ENCODE measurements around the gene RAB3GAP1. TPM values are rescaled to one million over a fixed set of nuclear protein-coding genes. Genes with fewer than 3 reads are reported as not detected.

Gene RAB3GAP1
- polyA plus RNA-seq, 1 of the 3 experiments (the other 2 are of a cell fraction): 10.9 TPM

- no peaks in the 10 kb centered on the region for H3K9me3 ChIP-seq
- H3K36me3 ChIP-seq (replicated peaks in 1 of 2; ENCODE audit: control insufficient read depth in 1 of 2, insufficient read depth in 2 of 2, low read length in 1 of 2): peaks cover 0 to 3% of the 10 kb centered on the region in 2 experiments
- no peaks in the 10 kb centered on the region for H4K20me1 ChIP-seq (ENCODE audit: insufficient read depth)
- no peaks in the 10 kb centered on the region; a peak in 1 of 4 replicates for H3K4me1 ChIP-seq (ENCODE audit: control insufficient read depth in 1 of 2, insufficient read depth in 2 of 2, low read depth in 1 of 2, low read length in 1 of 2)
- H3K27ac ChIP-seq (ENCODE audit: low read depth in 2 of 2, low read length in 1 of 2): no peak overlapping the region
- no peak overlapping the region for H3K4me3 ChIP-seq (ENCODE audit: low read depth in 2 of 2, low read length in 1 of 2)
- no peaks in the 10 kb centered on the region for H3K79me2 ChIP-seq (ENCODE audit: insufficient read depth)
- ChIA-PET POLR2A (no interaction called here), CTCF (interaction anchor here (1.3 kb wide), 1 partner anchor 214 kb away, joined by 3 read pairs; no protein-coding TSS in a partner anchor)
- no peak for TF ChIP-seq RAD21 (IDR thresholded peaks at IDR 0.05; ENCODE audit: low read length)
- TF ChIP-seq, protein P1, sequence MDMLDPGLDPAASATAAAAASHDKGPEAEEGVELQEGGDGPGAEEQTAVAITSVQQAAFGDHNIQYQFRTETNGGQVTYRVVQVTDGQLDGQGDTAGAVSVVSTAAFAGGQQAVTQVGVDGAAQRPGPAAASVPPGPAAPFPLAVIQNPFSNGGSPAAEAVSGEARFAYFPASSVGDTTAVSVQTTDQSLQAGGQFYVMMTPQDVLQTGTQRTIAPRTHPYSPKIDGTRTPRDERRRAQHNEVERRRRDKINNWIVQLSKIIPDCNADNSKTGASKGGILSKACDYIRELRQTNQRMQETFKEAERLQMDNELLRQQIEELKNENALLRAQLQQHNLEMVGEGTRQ (IDR thresholded peaks at IDR 0.05; ENCODE audit: borderline replicate concordance, low read depth, low read length): no peak
- no peak for TF ChIP-seq TEAD4 (IDR thresholded peaks at IDR 0.05; ENCODE audit: borderline replicate concordance, insufficient read depth)
- no peak for TF ChIP-seq TCF12 (IDR thresholded peaks at IDR 0.05)
- TF ChIP-seq, protein P2, sequence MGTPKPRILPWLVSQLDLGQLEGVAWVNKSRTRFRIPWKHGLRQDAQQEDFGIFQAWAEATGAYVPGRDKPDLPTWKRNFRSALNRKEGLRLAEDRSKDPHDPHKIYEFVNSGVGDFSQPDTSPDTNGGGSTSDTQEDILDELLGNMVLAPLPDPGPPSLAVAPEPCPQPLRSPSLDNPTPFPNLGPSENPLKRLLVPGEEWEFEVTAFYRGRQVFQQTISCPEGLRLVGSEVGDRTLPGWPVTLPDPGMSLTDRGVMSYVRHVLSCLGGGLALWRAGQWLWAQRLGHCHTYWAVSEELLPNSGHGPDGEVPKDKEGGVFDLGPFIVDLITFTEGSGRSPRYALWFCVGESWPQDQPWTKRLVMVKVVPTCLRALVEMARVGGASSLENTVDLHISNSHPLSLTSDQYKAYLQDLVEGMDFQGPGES (IDR thresholded peaks at IDR 0.05; ENCODE audit: low read depth, low read length): no peak
- WGBS (ENCODE audit: low lambda C conversion rate): 100% methylated on average over 2 of the region's 2 CpGs
- no peak overlapping the region for H2AFZ ChIP-seq (ENCODE audit: low read depth)
- H3K9me2 ChIP-seq: no peaks in the 10 kb centered on the region
- no peak overlapping the region for H3K4me2 ChIP-seq
- DNase-seq: no peak
- H3F3A ChIP-seq (replicated peaks; ENCODE audit: insufficient read depth): no peaks in the 10 kb centered on the region
- H3K9ac ChIP-seq: no peak overlapping the region
- no peaks in the 10 kb centered on the region for H3K27me3 ChIP-seq (ENCODE audit: insufficient read depth)
Observed at GRCh38 chr2:135218426-135218825, 166.3 kb downstream of the RAB3GAP1 start.

DNA sequence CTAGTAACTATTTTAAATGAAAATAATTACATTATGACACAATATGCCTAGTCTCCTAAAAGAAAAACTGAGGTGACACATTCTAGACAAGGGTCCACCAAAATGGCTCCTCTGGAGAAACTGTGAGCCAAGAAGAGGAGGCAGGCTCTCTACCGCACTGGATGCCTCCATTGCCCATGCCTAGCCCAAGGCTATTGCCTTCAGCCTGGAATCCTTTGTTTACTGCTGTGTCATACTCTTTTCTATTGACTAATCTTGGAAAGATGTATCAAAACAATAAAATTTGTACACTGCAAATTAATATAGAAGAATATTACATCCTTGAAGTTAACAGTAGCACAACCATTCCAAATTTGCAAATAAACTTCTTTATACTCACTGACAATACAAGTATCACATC, 167.1 kb downstream of the RAB3GAP1 start:
- no peak overlapping the region for H2AFZ ChIP-seq (ENCODE audit: low read depth)
- WGBS (ENCODE audit: low lambda C conversion rate): 100% methylated on average over 1 of the region's 1 CpG
- ChIA-PET CTCF (no interaction called here), POLR2A (no interaction called here)
- no peaks in the 10 kb centered on the region for H3K9me2 ChIP-seq
- no peaks in the 10 kb centered on the region for H3K79me2 ChIP-seq (ENCODE audit: insufficient read depth)
- peaks cover 0 to 3% of the 10 kb centered on the region in 2 experiments for H3K36me3 ChIP-seq (replicated peaks in 1 of 2; ENCODE audit: control insufficient read depth in 1 of 2, insufficient read depth in 2 of 2, low read length in 1 of 2)
- H4K20me1 ChIP-seq (ENCODE audit: insufficient read depth): no peaks in the 10 kb centered on the region
- no peaks in the 10 kb centered on the region for H3K27me3 ChIP-seq (ENCODE audit: insufficient read depth)
- H3K4me2 ChIP-seq: no peak overlapping the region
- H3K27ac ChIP-seq (ENCODE audit: low read depth in 2 of 2, low read length in 1 of 2): no peak overlapping the region
- H3K4me3 ChIP-seq (ENCODE audit: low read depth in 2 of 2, low read length in 1 of 2): no peak overlapping the region
- H3F3A ChIP-seq (replicated peaks; ENCODE audit: insufficient read depth): no peaks in the 10 kb centered on the region
- H3K9ac ChIP-seq: no peak overlapping the region
- TF ChIP-seq RCOR1 (IDR thresholded peaks at IDR 0.05; ENCODE audit: low read length): no peak
- TF ChIP-seq EP300 (IDR thresholded peaks at IDR 0.05; ENCODE audit: borderline replicate concordance in 1 of 2, low read depth in 1 of 2, low read length in 1 of 2): no peak
- TF ChIP-seq POLR2AphosphoS5 (IDR thresholded peaks at IDR 0.05; ENCODE audit: low read depth, low read length): no peak
- TF ChIP-seq GATA2 (CRISPR knock-in tag; IDR thresholded peaks at IDR 0.05): no peak
- TF ChIP-seq REST (IDR thresholded peaks at IDR 0.05; ENCODE audit: low read depth, low read length): no peak
- no peak for TF ChIP-seq EZH2phosphoT487 (IDR thresholded peaks at IDR 0.05; ENCODE audit: borderline replicate concordance, low read depth)
- no peak for TF ChIP-seq FOXM1 (IDR thresholded peaks at IDR 0.05; ENCODE audit: low read depth)
- TF ChIP-seq, protein P3, sequence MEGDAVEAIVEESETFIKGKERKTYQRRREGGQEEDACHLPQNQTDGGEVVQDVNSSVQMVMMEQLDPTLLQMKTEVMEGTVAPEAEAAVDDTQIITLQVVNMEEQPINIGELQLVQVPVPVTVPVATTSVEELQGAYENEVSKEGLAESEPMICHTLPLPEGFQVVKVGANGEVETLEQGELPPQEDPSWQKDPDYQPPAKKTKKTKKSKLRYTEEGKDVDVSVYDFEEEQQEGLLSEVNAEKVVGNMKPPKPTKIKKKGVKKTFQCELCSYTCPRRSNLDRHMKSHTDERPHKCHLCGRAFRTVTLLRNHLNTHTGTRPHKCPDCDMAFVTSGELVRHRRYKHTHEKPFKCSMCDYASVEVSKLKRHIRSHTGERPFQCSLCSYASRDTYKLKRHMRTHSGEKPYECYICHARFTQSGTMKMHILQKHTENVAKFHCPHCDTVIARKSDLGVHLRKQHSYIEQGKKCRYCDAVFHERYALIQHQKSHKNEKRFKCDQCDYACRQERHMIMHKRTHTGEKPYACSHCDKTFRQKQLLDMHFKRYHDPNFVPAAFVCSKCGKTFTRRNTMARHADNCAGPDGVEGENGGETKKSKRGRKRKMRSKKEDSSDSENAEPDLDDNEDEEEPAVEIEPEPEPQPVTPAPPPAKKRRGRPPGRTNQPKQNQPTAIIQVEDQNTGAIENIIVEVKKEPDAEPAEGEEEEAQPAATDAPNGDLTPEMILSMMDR (IDR thresholded peaks at IDR 0.05): no peak
- no peak for TF ChIP-seq RAD21 (IDR thresholded peaks at IDR 0.05; ENCODE audit: low read length)
- no peak for TF ChIP-seq RFX5 (IDR thresholded peaks at IDR 0.05; ENCODE audit: low read length)
- no peak for TF ChIP-seq SMC3 (IDR thresholded peaks at IDR 0.05; ENCODE audit: low read depth, low read length)
- TF ChIP-seq FOSL2 (IDR thresholded peaks at IDR 0.05; ENCODE audit: borderline replicate concordance, low read depth): no peak
- no peak for TF ChIP-seq YY1 (IDR thresholded peaks at IDR 0.05; ENCODE audit: low read depth)
- no peaks in the 10 kb centered on the region; a peak in 1 of 4 replicates for H3K4me1 ChIP-seq (ENCODE audit: control insufficient read depth in 1 of 2, insufficient read depth in 2 of 2, low read depth in 1 of 2, low read length in 1 of 2)
- H3K9me3 ChIP-seq: no peaks in the 10 kb centered on the region
- no peak for DNase-seq

Data from SK-N-SH (cell line).